Stimulated activated CD4-positive, alpha-beta T cell treated with anti-CD3 and anti-CD28 coated beads, Interleukin-1b, Interleukin-23, amount 100 ng/mL, for 1 hour (primary cell): ENCODE results near the gene STAC.
"Not testable (repeated sequence)": the region's sequence is repeated elsewhere in the genome, so short reads cannot be mapped to it uniquely, and the experiment has no call there.

ENCODE experiments used
- DNase-seq, 2 donors: peaks; one replicate each; pipeline ENCODE4 v3.0.0-alpha.2; 2020; ENCODE audit warnings: low read depth in 2 of 2

Gene STAC

DNA sequence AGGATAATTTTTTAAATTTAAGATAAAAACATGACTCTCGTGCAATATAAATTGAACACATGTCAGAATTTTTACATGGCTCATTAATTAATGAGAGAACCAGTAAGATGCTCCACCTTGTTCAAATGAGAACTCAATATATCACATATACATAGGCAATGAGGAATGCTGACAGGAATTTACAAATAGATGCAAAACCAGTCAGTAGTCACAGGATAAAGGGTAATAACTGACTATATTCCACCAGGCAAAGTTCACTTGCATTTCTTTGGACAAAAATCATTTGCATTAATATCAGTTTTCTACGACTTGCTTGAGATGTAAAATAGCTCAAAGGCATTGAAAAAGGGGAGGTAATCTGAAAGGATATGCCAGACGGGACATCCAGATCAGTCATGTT lies 139.4 kb downstream of the STAC start:
- no peak for DNase-seq

DNA sequence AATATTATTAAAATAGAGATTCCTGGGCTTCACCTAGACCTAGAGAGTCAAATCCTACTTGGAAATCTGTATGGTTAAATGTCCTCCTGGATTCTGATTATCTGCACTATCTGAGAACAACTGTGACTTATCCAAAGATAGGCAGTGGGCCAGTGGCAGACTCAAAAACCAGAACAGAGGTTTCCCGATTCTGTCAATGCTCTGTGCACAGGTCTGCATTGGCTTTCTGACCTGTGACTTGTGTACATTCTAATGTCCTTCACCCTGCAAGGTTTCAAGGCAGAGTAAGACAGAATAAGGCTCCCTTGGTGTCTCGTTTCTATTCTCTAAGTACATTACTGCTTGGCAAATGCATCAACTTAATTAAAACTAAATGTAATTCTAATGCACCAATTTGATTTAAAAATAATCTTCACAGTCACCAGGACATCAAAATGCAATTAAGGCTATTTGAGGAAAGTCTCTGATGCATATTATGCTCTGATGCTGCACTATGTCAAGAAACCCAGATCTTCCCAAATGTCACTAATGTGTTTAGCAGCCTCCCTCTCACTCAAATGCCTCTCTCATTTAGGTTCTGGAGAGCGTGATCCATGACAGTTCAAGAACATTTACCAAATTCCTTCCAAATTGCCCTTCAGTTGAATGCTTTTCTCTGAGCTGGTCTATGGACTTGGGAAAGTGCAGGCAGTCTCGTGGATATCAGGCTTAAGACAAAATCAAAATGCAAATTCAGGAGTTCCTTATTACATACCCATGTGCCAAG lies 140.1 kb downstream of the STAC start:
- DNase-seq: no peak

DNA sequence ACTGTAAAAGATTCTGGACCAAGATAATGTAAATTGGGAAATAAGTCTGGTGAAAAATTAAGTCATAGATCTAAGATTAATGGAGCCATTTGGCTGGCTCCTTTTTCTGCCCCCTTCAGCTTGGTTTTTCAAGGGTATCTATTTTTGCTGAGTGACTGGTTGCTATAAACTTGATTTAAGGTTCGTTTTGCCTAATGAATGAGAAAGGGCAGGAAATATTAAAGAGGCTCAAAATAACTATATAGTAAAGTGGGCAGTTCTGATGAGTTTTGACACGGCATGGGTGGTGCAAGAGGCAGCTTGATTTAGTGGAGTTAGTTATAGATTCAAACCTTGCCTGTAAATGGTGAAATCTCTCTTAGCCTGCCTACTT lies 140.7 kb downstream of the STAC start:
- DNase-seq: no peak

DNA sequence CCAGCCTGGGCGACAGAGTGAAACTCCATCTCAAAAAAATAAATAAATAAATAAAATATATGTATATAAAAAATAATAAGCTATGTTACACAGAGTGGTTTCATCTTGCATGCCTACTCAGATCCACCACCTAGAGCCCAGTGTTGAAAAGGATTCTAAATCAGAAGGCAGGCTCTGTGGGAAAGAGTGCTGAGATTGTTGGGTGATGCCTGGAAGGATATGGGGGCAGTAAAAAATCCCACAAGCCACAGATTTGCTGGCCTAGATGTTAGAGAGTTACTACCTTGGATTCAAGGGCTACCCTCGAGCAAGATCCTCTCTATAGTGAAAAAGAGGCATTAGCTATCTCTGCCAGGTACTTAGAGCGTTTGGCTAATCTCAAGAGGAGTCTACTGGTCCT lies 144.3 kb downstream of the STAC start:
- no peak for DNase-seq

DNA sequence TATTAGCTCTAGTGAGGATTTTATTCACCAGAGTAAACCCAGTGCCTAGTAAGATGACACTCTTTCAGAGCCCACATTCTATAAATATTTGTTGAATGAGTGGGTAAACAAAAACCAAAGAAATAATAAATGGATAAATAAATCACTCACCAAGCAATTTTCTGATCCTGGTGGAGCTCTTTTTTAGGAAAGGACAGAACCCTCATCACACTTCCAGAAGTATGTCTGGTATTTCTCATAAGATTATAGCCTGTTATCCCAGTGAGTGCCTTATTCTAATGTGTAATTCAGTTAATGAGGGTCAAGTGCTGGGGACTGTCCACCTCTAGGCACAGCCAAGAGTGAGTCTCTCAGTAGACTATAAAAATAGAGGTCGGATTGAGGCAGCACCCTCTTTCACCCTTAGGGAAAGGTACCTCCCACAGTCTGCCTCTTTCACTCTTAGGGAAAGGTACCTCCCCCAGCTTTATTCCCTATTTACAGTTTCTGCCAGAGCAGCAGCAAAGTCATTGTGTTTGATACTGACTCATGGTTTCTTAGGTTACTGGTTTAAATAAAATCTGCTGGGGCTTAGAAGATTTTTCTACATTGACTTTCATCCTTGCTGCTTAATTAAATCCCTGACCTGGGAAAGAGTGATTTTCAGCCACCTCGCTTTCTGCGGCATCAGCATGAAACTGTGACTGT lies 145.0 kb downstream of the STAC start:
- no peak for DNase-seq

DNA sequence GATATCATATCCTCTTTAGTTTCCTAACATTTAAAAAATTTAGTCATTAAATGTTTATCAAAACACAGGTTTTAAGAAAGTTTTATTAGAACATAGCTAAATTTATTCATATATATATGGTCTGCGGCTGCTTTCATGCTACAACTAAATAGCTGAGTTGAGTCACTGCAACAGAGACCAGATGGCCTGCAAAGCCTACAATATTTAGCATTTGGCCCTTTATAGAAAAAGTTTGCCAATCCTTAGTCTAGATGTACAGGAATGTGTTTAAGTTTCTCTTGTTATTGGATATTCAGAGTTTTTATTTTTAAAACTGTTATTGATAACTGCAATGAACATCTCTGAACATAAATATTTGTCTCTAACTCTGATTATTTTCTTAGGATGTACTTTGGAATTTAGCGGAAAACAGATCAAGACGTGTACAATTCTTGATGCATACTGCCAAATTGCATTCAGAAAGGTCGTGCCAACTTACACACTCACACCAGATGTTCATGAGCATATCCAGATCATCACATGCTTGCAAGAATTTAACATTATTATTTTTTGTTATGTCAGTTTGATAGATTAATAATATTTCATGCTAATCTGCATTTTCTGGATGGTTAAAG lies 157.9 kb downstream of the STAC start:
- DNase-seq: no peak

DNA sequence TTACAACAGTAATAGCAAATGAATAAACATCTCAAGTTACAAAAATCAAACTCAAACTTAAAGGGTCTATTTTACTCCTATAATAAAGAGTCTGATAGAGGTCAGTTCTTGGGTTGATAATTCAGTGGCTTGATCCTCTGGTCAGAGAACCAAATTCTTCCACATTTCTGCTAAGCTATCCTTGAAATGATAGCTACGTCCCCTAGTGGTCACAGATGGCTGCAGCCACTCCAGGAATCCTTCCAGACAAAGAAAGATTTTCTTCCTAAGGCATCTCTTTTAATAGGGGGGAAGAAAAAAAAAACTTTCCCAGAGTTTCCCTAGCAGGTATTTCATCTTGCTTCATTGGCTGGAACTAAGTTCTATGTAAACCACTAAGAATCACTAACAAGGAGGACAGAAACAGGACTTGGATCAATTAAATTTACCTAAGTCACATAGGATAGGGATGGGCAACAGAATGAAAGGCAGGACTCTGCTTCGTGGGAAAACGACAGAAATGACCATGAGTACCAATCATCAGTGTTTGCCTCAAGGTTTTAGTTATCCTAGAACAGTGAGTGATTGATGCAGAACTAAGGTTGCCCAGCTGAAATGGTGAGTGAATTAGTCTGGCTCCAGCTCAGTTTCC lies 160.7 kb downstream of the STAC start:
- no peak for DNase-seq

DNA sequence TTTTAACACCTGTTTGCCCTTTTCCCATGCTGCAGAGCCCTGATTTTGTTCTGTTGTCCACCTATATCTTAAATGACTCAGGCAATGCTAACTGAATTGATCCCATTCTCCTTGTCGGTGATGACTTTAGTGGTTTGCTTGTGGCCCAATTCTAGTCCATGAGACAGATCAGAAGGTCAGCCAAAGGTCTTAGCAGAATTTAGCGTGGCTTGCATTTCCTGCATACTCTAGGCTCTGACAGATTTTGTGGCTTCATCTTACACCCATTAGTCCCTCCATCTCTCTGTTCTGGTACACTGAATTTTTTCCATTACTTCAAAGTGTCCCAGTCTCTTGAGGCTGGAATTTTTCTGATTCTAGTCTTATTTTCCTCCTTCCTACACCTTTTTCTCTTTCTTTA lies 161.9 kb downstream of the STAC start:
- no peak for DNase-seq

DNA sequence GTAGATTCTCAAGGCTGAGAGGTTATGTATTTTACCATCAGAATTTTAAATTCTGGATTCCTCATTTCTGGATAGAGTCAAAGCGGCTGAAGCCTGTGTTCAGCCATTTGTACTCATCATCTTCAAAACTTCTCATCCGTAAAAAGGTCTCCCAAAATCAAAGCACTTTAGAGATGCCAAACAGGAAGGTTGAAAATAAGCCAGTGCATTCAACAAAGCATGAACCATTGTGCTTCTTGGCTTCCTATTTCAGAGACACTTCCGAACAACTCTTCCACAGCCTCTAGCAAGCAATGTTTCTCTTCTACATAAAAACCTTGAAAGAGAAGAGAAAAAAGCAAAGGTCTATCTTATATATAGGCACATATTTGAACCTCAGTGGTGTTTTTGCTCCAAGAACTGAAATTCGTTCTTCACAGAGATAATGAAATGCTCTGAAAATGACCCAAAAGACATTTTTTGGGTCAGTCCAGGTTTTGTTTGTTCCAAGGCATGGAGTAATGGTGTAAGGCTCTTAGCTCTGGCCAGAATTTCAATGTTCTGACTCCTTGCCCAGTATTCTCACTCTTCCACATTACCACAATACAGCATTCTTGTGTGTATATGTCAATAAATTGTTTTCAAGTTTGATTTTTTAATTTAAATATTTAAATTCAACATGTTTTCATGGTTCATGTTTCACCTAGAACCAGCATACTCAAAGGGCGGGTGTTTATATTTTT lies 163.1 kb downstream of the STAC start:
- DNase-seq: no peak

DNA sequence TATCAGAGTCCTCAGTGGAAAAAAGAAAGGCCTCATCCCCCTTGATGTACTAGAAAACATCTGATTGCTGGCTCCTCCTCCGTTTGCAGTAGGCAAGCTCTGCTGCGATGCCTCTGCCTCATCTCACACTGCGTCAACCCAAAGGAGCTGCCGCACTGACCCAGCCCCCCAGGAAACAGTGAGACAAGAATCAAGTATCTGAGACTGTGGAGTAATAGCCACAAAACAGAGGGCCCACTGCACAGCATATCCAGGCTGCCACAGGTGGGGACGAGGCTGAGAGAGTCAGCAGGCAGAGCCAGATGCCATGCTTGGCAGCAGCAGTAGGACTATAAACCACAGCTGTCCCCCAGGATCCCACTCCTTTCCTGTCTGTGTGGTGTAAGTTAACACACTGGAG lies 165.9 kb downstream of the STAC start:
- no peak for DNase-seq

DNA sequence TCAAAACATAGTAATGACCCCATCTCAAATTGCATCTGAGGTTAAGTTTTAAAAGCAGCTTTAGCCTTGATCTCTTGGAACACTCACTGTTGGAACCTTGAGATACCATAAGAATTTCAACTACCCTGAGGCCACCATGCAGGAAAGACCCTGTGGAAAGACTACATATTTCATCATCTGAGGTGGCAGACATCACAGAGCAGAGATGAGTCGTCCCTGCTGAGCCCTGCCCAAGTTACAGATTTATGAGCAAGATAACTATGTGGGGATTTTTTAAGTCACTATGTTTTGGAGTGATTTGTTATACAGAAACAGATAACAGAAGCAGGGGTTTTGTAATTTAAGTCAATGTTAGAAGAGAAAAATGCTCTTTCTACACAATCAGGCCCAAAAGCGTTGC lies 168.4 kb downstream of the STAC start:
- no peak for DNase-seq

DNA sequence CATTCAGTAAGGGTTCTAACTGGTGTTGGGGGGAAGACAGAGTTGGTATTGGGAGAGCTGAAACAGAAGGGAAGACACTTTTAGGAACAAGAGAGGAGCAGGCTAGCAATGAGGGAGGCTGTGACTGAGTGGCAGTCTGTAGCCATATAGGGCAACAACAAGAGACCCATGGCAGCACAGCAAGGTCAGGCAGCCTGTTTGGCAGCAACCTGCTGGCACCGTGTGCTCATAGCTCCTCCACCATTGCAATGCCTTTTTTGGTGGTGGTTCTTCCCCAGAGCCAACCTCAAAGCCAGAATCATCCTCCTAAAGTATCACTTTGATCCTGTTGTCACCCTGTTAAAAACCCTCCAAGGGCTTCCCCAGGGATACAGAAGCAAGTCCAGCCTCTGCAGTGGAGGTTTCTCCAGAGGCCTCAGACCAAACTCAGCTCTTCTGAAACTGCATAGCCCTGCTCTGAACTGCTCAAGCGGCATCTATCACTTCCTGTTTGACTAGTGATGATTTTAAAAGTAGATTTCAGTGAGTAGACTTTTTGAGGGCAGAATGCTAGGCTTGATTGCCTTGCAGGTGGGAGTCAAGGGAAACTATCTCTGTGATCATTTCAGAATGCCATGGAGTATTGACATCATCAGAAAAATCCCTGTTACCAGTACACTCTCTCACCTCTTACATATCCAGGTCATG lies 176.9 kb downstream of the STAC start:
- no peak for DNase-seq

DNA sequence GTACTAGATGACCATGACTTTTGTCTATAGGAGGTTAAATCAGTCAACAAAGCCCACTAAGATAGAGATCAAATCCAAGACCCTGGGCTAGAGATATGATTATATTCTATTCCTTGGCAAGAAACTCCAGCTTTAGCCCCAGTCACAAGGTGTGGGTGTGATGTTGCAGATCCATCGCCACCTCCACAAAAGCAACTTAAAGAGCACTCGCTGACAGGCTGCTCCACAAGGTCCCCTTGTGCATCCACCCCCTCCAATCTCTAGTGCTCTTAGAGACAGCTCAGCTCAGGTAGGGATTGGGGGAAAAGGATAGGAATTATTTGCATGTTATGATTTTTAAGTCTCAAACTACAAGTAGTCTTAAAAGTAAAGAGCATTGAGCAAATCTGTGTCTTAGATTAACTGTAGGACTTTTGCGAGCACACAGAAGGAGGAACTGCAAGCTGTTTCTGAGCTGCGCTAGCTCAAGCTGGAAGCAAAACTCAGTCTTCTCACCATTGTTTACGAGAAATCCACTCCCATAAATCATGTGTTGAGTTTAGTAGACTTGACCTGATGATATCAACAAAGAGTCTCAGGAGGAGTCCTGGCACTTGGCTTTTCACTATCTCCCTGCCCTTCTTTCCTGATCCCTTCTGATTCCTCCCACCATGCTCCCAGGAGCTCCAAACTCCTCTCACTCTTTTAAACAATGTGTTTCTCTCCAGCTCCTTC lies 177.6 kb downstream of the STAC start:
- no peak for DNase-seq

DNA sequence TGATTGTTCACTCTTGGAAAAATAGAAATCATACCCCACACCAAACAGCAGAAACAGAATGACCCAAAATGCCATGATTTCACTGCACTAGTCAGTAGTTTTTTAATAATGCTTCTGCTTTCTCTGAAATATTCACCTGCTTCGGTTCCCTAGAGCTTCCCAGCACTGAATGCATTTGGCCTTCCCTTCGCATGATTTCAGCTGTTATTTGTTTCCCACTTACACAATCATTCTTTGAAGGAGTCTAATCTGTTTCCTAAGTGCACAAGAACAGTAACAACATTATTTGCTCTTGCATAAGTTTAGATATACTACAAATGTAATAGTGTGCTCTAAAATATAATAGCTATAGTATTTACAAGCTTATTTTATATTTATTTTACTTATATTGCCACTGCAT lies 178.7 kb downstream of the STAC start:
- DNase-seq: no peak

DNA sequence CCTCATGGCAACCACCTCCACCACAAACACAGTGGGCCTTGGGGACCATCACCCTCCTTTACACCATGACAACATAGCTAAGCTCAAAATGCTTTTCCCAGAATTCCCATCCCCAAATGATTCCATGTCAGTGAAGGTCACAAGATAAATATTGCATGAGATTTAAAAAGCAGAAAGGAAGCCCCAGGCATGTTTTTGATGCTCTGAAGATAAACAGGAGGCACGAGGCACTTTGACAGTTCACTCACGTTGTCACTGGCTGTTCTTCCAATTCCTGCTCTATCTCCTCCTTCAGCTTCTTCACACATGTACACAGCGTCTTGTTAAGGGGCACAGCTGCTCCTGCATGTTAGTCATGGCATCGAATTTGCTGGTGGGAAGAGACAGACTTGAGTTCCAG lies 180.4 kb downstream of the STAC start:
- DNase-seq: no peak

DNA sequence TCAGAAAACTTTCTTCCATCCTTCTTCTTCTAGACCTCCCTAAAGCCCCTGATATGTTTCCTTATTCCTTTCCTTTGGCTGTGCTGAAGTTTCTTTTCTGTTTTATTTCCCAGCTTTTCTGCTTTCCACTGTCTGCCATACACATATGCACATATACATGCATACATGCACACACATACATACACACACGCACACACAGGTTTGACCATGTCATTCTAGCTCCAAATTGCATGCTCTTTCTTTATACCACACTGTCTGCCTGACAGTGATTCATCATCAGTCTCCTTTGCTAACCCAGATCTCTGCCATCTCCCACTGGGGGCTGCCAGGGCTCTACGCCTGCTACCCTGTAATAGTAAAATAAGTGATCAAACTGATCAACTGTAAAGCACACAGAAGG lies 181.3 kb downstream of the STAC start:
- no peak for DNase-seq

DNA sequence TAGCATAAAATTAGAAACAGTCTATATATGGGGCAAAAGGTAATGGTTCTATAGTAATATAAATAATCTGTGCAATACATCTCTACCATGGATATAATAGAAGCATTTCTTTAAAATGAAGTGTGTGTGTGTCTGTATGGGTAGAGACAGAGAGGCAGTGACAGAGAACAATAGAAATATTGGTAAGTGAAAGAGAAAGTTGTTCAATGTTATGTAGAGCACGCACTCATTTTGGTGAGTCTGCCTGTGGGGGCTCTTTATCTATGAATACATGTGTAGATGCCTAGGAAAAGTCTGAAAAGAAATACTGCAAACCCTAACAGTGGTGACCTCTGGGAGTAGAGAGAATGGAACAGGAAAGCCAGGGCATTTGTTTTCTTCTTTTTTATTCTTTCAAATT lies 182.6 kb downstream of the STAC start:
- no peak for DNase-seq

DNA sequence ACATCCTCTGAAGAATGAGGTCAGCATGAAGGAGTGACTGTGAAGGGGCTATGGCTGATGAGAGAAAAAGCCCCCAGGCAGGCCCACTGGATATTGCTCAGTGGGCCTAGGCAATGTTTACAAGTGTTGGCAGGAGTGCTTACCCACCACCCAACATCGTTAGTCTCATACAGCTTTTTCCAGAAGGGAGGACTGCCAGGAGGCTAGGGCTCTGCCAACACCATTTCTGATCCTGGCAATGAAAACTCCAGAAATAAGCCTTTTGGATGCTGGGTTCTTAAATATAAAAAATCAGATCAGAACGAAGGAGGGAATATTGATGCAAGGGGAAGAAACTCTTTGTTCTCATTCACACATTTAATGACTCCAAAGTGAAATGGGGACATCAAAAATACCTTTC lies 194.9 kb downstream of the STAC start:
- no peak for DNase-seq

DNA sequence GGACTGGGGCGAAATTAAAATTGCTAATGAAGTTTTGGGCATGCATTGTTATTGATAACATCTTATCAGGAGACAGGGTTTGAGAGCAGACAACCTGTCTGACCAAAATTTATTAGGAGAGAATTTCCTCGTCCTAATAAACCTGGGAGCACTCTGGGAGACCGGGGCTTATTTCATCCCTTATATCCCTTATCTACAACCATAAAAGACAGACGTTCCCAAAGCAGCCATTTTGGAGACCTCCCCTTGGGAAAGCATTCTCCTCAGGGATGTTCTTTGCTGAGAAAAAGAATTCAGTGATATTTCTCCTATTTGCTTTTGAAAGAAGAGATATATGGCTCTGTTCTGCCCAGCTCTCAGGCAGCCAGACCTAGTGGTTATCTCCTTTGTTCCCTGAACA lies 198.1 kb downstream of the STAC start:
- DNase-seq: not testable (repeated sequence)

DNA sequence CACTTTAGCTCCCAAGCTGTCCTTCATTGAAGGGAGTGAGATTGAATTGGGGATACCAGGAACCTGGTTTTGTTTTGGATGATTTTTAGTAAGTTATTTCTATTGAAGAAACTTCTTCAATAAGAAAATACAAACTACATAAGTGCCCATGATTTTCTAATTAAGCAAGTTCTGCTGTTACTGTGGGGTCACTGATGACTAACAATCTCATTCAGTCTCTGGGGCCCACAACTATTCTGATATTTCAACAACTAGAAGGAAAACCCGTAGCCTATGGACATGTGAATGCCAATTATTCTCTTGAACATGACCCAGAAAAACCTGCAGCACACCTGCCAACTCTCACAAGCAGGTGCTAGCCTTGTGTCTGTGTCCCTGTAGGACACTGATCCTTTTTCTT lies 199.4 kb downstream of the STAC start:
- no peak for DNase-seq

DNA sequence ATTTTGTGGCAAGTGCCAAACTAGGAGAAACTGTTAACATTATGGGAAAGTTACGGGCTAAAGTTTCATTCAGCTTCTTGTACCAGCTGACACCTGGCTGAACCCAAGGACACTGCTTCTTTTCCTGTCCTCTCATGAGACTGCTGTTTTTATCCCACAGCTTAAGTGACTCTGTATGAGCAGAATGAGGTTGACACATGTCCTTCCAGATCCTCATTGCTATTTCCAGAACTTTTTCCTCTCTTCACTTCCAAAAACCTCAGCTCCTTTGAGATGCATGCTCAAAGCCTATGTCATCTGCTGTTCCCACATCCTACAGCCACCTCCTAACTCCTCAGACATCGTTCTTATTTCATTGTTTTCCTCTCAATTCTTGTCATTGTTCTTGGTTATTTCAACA lies 200.4 kb downstream of the STAC start:
- DNase-seq: no peak
